Chondrocyte (in vitro differentiated cells): ENCODE data around the gene AP1S1. TPM values are rescaled to one million over a fixed set of nuclear protein-coding genes. Genes with fewer than 3 reads are reported as not detected.
"Not testable (repeated sequence)": the region's sequence is repeated elsewhere in the genome, so short reads cannot be mapped to it uniquely, and the experiment has no call there.

Experiments used
- DNase-seq: peaks from one replicate; pipeline ENCODE4 v3.0.0; 2021; ENCODE audit warnings: mixed read lengths, low spot score
- H3K27ac Mint-ChIP-seq: one replicate; pipeline ENCODE4 v1.8.0; 2021; ENCODE audit warnings: mild to moderate bottlenecking, moderate library complexity, mixed read lengths; ENCODE audit not compliant: unreplicated experiment
- H3K27me3 Mint-ChIP-seq: 2 replicates; pipeline ENCODE4 v1.8.0; 2021; ENCODE audit warnings: low read depth, mixed read lengths
- H3K36me3 Mint-ChIP-seq: 2 replicates; pipeline ENCODE4 v1.8.0; 2021; ENCODE audit warnings: low read depth, mixed read lengths
- H3K4me1 Mint-ChIP-seq: 2 replicates; pipeline ENCODE4 v1.8.0; 2021; ENCODE audit warnings: low read depth, mild to moderate bottlenecking, mixed read lengths
- H3K4me3 Mint-ChIP-seq: one replicate; pipeline ENCODE4 v1.8.0; 2021; ENCODE audit warnings: mild to moderate bottlenecking, moderate library complexity, mixed read lengths; ENCODE audit not compliant: unreplicated experiment
- H3K9me3 Mint-ChIP-seq: 2 replicates; pipeline ENCODE4 v1.8.0; 2021; ENCODE audit warnings: low read depth, mixed read lengths
- CTCF ChIP-seq: fragments of 200-600 bp; sonication (generic); IDR thresholded peaks from 2 replicates; pipeline ENCODE4 v1.5.0; 2021; ENCODE audit warnings: antibody characterized with exemption, mild to moderate bottlenecking, moderate library complexity
- total RNA-seq: library from RNA; stranded (reverse); gene quantifications from 3 replicates; pipeline ENCODE4 v1.2.1, GENCODE V29; 2021

AP1S1 gene
- total RNA-seq, 1 donor from 2014 or later = 60.4 TPM

DNA sequence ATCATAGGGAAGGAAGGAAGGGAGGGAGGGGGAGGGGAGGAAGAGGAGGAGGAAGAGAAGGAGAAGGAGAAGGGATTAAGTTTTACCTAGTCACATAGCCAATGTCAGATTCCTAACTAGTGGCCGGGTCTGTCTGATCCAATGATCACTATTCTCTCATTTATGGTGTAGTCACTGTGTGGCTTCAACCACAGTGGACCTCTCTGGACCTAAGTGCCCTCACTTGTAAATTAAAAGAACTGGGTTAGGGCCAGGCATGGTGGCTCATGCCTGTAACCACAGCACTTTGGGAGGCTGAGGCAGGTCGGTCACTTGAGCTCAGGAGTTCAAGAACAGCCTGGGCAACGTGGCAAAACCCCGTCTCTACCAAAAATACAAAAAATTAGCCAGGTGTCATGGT is 34.0 kb upstream of the AP1S1 start:
- H3K4me1 Mint-ChIP-seq = peaks cover 82% of the 10 kb centered on the region
- H3K9me3 Mint-ChIP-seq = no peaks in the 10 kb centered on the region
- no peak for DNase-seq
- H3K36me3 Mint-ChIP-seq = no peaks in the 10 kb centered on the region
- no peak for TF ChIP-seq CTCF
- H3K27me3 Mint-ChIP-seq = no peaks in the 10 kb centered on the region
- H3K27ac Mint-ChIP-seq = peak overlapping the region; percentile 84
- H3K4me3 Mint-ChIP-seq = no peak overlapping the region

DNA sequence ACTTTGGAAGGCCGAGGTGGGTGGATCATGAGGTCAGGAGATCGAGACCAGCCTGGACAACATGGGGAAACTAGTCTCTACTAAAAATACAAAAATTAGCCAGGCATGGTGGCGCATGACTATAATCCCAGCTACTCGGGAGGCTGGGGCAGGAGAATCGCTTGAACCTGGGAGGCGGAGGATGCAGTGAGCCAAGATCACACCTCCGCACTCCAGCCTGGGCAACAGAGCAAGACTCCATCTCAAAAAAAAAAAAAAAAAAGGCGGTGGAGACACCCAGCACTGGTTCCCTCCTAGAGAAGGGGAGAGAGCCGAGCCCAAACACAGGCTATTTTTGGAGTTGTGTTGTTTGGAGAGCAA is 32.7 kb upstream of the AP1S1 start:
- not testable (repeated sequence) for H3K27me3 Mint-ChIP-seq

DNA sequence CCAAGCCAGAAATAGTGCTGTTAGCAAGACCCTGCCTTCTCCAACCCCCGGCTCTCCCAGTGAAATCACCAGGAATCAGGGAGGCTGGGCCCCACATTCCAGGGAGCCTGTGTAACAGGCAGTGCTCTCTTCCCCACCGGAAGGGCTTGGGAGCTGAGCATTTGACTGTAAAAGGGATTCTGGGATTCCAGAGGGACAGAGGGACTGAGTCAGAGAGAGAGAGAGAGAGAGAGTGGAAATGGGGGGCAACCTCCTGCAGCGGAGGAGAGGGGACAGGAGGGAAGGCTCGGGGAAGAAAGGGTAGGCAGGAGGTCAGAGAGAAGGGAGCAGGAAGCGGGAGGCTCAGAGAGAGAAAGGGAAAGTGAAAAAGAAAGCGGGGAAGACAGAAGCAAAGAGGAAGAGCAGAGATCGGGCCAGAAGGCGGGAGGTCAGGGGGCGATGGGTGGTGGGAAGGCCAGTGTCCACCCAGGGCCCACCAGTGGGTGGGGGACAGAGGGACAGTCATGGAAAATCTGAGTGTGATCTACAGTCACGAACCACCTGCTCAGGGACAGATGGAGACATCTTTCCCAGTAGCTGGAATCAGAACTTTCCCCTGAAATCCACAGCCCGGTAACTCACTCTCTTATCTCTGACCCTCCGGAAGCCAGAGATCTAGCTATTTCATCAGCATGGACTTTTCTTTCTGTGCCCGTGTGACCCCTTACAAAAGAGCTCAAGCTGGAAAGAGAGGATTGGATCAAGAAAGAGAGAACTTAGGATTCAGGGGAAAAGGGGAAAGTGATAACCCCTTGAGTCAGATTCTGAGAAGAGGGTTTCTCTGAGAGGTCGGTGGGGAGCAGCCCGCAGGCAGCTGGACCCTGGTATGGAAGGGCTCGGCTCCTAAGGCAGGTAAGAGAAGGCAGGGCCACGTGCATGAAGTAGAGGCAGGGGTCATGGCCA is 32.0 kb upstream of the AP1S1 start:
- H3K4me3 Mint-ChIP-seq = peak overlapping the region; percentile 69
- no peaks in the 10 kb centered on the region for H3K9me3 Mint-ChIP-seq
- peaks cover 4% of the 10 kb centered on the region for H3K36me3 Mint-ChIP-seq
- TF ChIP-seq CTCF = no peak
- no peaks in the 10 kb centered on the region for H3K27me3 Mint-ChIP-seq
- peak; percentile 97 for DNase-seq
- peaks cover 88% of the 10 kb centered on the region for H3K4me1 Mint-ChIP-seq
- H3K27ac Mint-ChIP-seq = peak overlapping the region; percentile 100

More for the DNA sequence above, 32.7 kb upstream of the AP1S1 start:
- H3K27ac Mint-ChIP-seq = peak overlapping the region; percentile 100
- not testable (repeated sequence) for H3K9me3 Mint-ChIP-seq, H3K4me3 Mint-ChIP-seq, DNase-seq, H3K36me3 Mint-ChIP-seq
- peaks cover 88% of the 10 kb centered on the region for H3K4me1 Mint-ChIP-seq

- H3K4me3 Mint-ChIP-seq = peak overlapping the region; percentile 69
- peaks cover 87% of the 10 kb centered on the region for H3K4me1 Mint-ChIP-seq
- no peaks in the 10 kb centered on the region for H3K27me3 Mint-ChIP-seq
- TF ChIP-seq CTCF = no peak
- peak overlapping the region; percentile 100 for H3K27ac Mint-ChIP-seq
- no peaks in the 10 kb centered on the region for H3K9me3 Mint-ChIP-seq
- DNase-seq = no peak
- H3K36me3 Mint-ChIP-seq = peaks cover 10% of the 10 kb centered on the region
These were observed 31.2 kb upstream of the AP1S1 start for GRCh38 chr7:101122933-101123702.

DNA sequence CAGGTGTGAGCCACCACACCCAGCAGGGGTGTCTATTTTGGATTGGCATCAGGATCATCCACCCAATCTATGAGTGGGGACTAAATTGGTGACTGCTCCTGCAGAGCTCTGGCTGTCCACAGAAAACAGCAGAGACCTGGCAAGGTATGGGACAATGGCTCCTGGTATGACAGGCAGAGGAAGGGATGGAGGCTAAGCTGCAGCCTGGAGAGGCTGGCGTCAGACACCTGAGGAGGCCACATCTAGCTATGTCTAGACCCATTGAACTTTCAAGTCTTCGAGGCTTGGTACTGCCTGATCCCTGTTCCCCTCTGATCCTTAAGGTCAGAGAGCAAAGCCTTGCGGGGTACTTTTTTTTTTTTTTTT is 30.6 kb upstream of the AP1S1 start:
- DNase-seq = no peak
- Mint-ChIP-seq H3K9me3 (no peaks in the 10 kb centered on the region), H3K4me1 (peaks cover 87% of the 10 kb centered on the region), H3K27ac (peak overlapping the region; percentile 100), H3K4me3 (no peak overlapping the region), H3K27me3 (no peaks in the 10 kb centered on the region), H3K36me3 (peaks cover 15% of the 10 kb centered on the region)
- TF ChIP-seq CTCF = no peak
